ENCODE measurements around the gene ZMIZ1.

- TF ChIP-seq EZH2phosphoT487 (IDR thresholded peaks at IDR 0.05; ENCODE audit: unreplicated experiment) (no peak), CTCF (conservative IDR thresholded peaks at IDR 0.05; ENCODE audit: low read depth in 2 of 2) (no peak), EZH2 (IDR thresholded peaks at IDR 0.05; ENCODE audit: low read depth, unreplicated experiment) (no peak), POLR2AphosphoS5 (IDR thresholded peaks at IDR 0.05; ENCODE audit: low read depth) (no peak), STAT1 (IDR thresholded peaks at IDR 0.05; ENCODE audit: unreplicated experiment) (no peak), REST (IDR thresholded peaks at IDR 0.05; ENCODE audit: unreplicated experiment) (no peak), CREB1 (CRISPR knock-in tag; IDR thresholded peaks at IDR 0.05; ENCODE audit: low read depth) (no peak), JUNB (IDR thresholded peaks at IDR 0.05; ENCODE audit: unreplicated experiment) (no peak), ETS1 (IDR thresholded peaks at IDR 0.05) (no peak)
Observed at GRCh38 chr10:79079490-79080355, 11.0 kb downstream of the ZMIZ1 start.

Measured in GM23338 (cell line).